Stimulated activated naive B cell treated with anti-CD40 and anti-IgM and Interleukin-4, amounts not matched to agents 10 μg/mL and 1 μg/mL and 100 μg/mL, for 72 hours (primary cell): ENCODE measurements around the gene COQ8B.

Experiments
- ATAC-seq, 2 donors: fragments of 150-1000 bp; cut with Tn5 transposase; replicated peaks; 2 replicates each; pipeline ENCODE4 v1.10.0; 2021; ENCODE audit warnings: moderate library complexity in 1 of 2
- DNase-seq: peaks from one replicate; pipeline ENCODE4 v3.0.0; 2021
- H3K27ac Mint-ChIP-seq: one replicate; pipeline ENCODE4 v1.8.0; 2022; ENCODE audit warnings: mild to moderate bottlenecking, mixed read lengths
- H3K27me3 Mint-ChIP-seq, 2 donors: one replicate each; pipeline ENCODE4 v1.8.0; 2022; ENCODE audit warnings: mixed read lengths in 2 of 2
- H3K36me3 Mint-ChIP-seq, 2 donors: one replicate each; pipeline ENCODE4 v1.8.0; 2022; ENCODE audit warnings: mixed read lengths in 2 of 2, mild to moderate bottlenecking in 1 of 2
- H3K4me1 Mint-ChIP-seq, 2 donors: one replicate each; pipeline ENCODE4 v1.8.0; 2022; ENCODE audit warnings: mixed read lengths in 2 of 2, mild to moderate bottlenecking in 1 of 2
- H3K4me3 Mint-ChIP-seq, 2 donors: one replicate each; pipeline ENCODE4 v1.8.0; 2022; ENCODE audit warnings: mild to moderate bottlenecking in 2 of 2, mixed read lengths in 2 of 2, moderate library complexity in 1 of 2
- H3K9me3 Mint-ChIP-seq, 2 donors: one replicate each; pipeline ENCODE4 v1.8.0; 2022; ENCODE audit warnings: mixed read lengths in 2 of 2, mild to moderate bottlenecking in 1 of 2

Gene COQ8B

GRCh38 chr19:40701758-40702157 lies 14.9 kb downstream of the COQ8B start:
- H3K27me3 Mint-ChIP-seq = no peaks in the 10 kb centered on the region
- H3K4me1 Mint-ChIP-seq = no peaks in the 10 kb centered on the region
- peaks cover 42 to 63% of the 10 kb centered on the region in 2 donors for H3K36me3 Mint-ChIP-seq
- H3K27ac Mint-ChIP-seq = no peak overlapping the region
- DNase-seq (no peak), ATAC-seq (no peak)
- no peaks in the 10 kb centered on the region for H3K9me3 Mint-ChIP-seq
- no peak overlapping the region for H3K4me3 Mint-ChIP-seq

- no peaks in the 10 kb centered on the region for H3K27me3 Mint-ChIP-seq
- ATAC-seq (no peak), DNase-seq (no peak)
- no peak overlapping the region for H3K4me3 Mint-ChIP-seq
- H3K27ac Mint-ChIP-seq = no peak overlapping the region
- no peaks in the 10 kb centered on the region for H3K4me1 Mint-ChIP-seq
- H3K9me3 Mint-ChIP-seq = no peaks in the 10 kb centered on the region
- H3K36me3 Mint-ChIP-seq = peaks cover 40 to 64% of the 10 kb centered on the region in 2 donors
These were observed 16.6 kb downstream of the COQ8B start for GRCh38 chr19:40700083-40700482.

GRCh38 chr19:40697007-40697406 lies 19.7 kb downstream of the COQ8B start:
- Mint-ChIP-seq H3K4me3 (no peak overlapping the region), H3K9me3 (no peaks in the 10 kb centered on the region), H3K27me3 (no peaks in the 10 kb centered on the region), H3K36me3 (peaks cover 32 to 57% of the 10 kb centered on the region in 2 donors), H3K27ac (peak overlapping the region; percentile 20), H3K4me1 (peaks cover 6 to 7% of the 10 kb centered on the region in 2 donors)
- ATAC-seq = no peak
- DNase-seq = no peak

- DNase-seq = no peak
- Mint-ChIP-seq H3K27me3 (no peaks in the 10 kb centered on the region), H3K4me1 (peaks cover 10 to 17% of the 10 kb centered on the region in 2 donors), H3K4me3 (no peak overlapping the region), H3K9me3 (no peaks in the 10 kb centered on the region), H3K36me3 (peaks cover 24 to 52% of the 10 kb centered on the region in 2 donors), H3K27ac (no peak overlapping the region)
- no peak for ATAC-seq
These were observed 20.8 kb downstream of the COQ8B start for GRCh38 chr19:40695881-40696280.

- no peak for ATAC-seq
- peak overlapping the region; percentile 65 for H3K27ac Mint-ChIP-seq
These were observed 22.8 kb downstream of the COQ8B start for GRCh38 chr19:40693896-40694295.

GRCh38 chr19:40693150-40693788 lies 23.4 kb downstream of the COQ8B start:
- Mint-ChIP-seq H3K27me3 (no peaks in the 10 kb centered on the region), H3K4me1 (peaks cover 12 to 17% of the 10 kb centered on the region in 2 donors), H3K9me3 (no peaks in the 10 kb centered on the region), H3K4me3 (no peak overlapping the region), H3K36me3 (peaks cover 12 to 41% of the 10 kb centered on the region in 2 donors), H3K27ac (no peak overlapping the region)
- ATAC-seq = no peak
- DNase-seq = no peak

More at GRCh38 chr19:40693896-40694295, 22.8 kb downstream of the COQ8B start:
- Mint-ChIP-seq H3K4me3 (no peak overlapping the region), H3K4me1 (peaks cover 12 to 17% of the 10 kb centered on the region in 2 donors), H3K36me3 (peaks cover 12 to 44% of the 10 kb centered on the region in 2 donors), H3K9me3 (no peaks in the 10 kb centered on the region), H3K27me3 (no peaks in the 10 kb centered on the region)
- no peak for DNase-seq

GRCh38 chr19:40692212-40692551 lies 24.5 kb downstream of the COQ8B start:
- no peak for ATAC-seq
- H3K4me1 Mint-ChIP-seq = peaks cover 12 to 17% of the 10 kb centered on the region in 2 donors
- H3K36me3 Mint-ChIP-seq = peaks cover 12 to 38% of the 10 kb centered on the region in 2 donors
- DNase-seq = no peak
- no peaks in the 10 kb centered on the region for H3K9me3 Mint-ChIP-seq
- no peak overlapping the region for H3K27ac Mint-ChIP-seq
- H3K4me3 Mint-ChIP-seq = no peak overlapping the region
- no peaks in the 10 kb centered on the region for H3K27me3 Mint-ChIP-seq

GRCh38 chr19:40691421-40692211 lies 25.1 kb downstream of the COQ8B start:
- Mint-ChIP-seq H3K27me3 (no peaks in the 10 kb centered on the region), H3K4me3 (peak overlapping the region in 1 of 2 donors; percentile 37), H3K4me1 (peaks cover 12 to 17% of the 10 kb centered on the region in 2 donors), H3K27ac (peak overlapping the region; percentile 98), H3K36me3 (peaks cover 12 to 32% of the 10 kb centered on the region in 2 donors), H3K9me3 (no peaks in the 10 kb centered on the region)
- ATAC-seq = no peak
- no peak for DNase-seq

GRCh38 chr19:40690693-40691420 lies 25.8 kb downstream of the COQ8B start:
- H3K27me3 Mint-ChIP-seq = no peaks in the 10 kb centered on the region
- peak overlapping the region; percentile 98 for H3K27ac Mint-ChIP-seq
- H3K9me3 Mint-ChIP-seq = no peaks in the 10 kb centered on the region
- ATAC-seq = peak; percentile 75 to 79
- peaks cover 15 to 30% of the 10 kb centered on the region in 2 donors for H3K36me3 Mint-ChIP-seq
- H3K4me1 Mint-ChIP-seq = peaks cover 15 to 17% of the 10 kb centered on the region in 2 donors
- H3K4me3 Mint-ChIP-seq = peak overlapping the region in 1 of 2 donors; percentile 94
- peak; percentile 80 for DNase-seq

- no peaks in the 10 kb centered on the region for H3K9me3 Mint-ChIP-seq
- peak; percentile 42 to 44 for ATAC-seq
- peaks cover 16 to 17% of the 10 kb centered on the region in 2 donors for H3K4me1 Mint-ChIP-seq
These were observed 26.5 kb downstream of the COQ8B start, which contains the start of gene NUMBL for GRCh38 chr19:40690050-40690692. Gene NUMBL (minus strand): TSS chr19:40690651. CDS start chr19:40690483, 168 bp downstream.

GRCh38 chr19:40689339-40690049 lies 27.2 kb downstream of the COQ8B start:
- Mint-ChIP-seq H3K9me3 (no peaks in the 10 kb centered on the region), H3K4me3 (no peak overlapping the region), H3K36me3 (peaks cover 24 to 39% of the 10 kb centered on the region in 2 donors), H3K4me1 (peaks cover 16 to 17% of the 10 kb centered on the region in 2 donors), H3K27ac (no peak overlapping the region), H3K27me3 (no peaks in the 10 kb centered on the region)
- DNase-seq = peak; percentile 65
- peak; percentile 48 to 57 for ATAC-seq

More at GRCh38 chr19:40690050-40690692, 26.5 kb downstream of the COQ8B start, which contains the start of gene NUMBL:
- Mint-ChIP-seq H3K4me3 (peak within 1 kb of the TSS in 1 of 2 donors; percentile 94), H3K27ac (peak within 1 kb of the TSS; percentile 98), H3K27me3 (no peaks in the 10 kb centered on the region), H3K36me3 (peaks cover 22 to 36% of the 10 kb centered on the region in 2 donors)
- DNase-seq = no peak

- ATAC-seq = no peak
- DNase-seq = no peak
- Mint-ChIP-seq H3K4me1 (peaks cover 12 to 17% of the 10 kb centered on the region in 2 donors), H3K36me3 (peaks cover 25 to 37% of the 10 kb centered on the region in 2 donors), H3K9me3 (no peaks in the 10 kb centered on the region), H3K4me3 (no peak overlapping the region), H3K27ac (no peak overlapping the region), H3K27me3 (no peaks in the 10 kb centered on the region)
These were observed 27.7 kb downstream of the COQ8B start for GRCh38 chr19:40688987-40689338.

- no peak for ATAC-seq
- Mint-ChIP-seq H3K9me3 (no peaks in the 10 kb centered on the region), H3K27ac (no peak overlapping the region), H3K27me3 (no peaks in the 10 kb centered on the region), H3K4me1 (peaks cover 12 to 17% of the 10 kb centered on the region in 2 donors), H3K36me3 (peaks cover 25 to 37% of the 10 kb centered on the region in 2 donors), H3K4me3 (no peak overlapping the region)
- DNase-seq = no peak
These were observed 28.4 kb downstream of the COQ8B start for GRCh38 chr19:40688309-40688708.
